T-helper 1 cell (primary cell): ENCODE measurements around the gene LYZL1.
"Not testable (repeated sequence)": the region's sequence is repeated elsewhere in the genome, so short reads cannot be mapped to it uniquely, and the experiment has no call there.

Experiments
- DNase-seq, 5 donors: peaks; one replicate each; pipeline ENCODE4 v3.0.0-alpha.2; 2012 to 2020
- total RNA-seq, 4 donors: gene quantifications; one replicate each; lab custom pipeline; 2026; lab: John Stamatoyannopoulos, UW

Gene LYZL1
- total RNA-seq: 0 reads per million in 4 donors

GRCh38 chr10:29288906-29289305, at the start of gene LYZL1:
Gene LYZL1, plus strand, starts transcription at chr10:29289070. Its CDS starts 2,798 bp downstream, at chr10:29291868.
- DNase-seq: not testable (repeated sequence)

- DNase-seq: no peak
Observed at GRCh38 chr10:29239569-29240472, 49.0 kb upstream of the LYZL1 start.

GRCh38 chr10:29240986-29241660, 47.7 kb upstream of the LYZL1 start:
- DNase-seq: no peak

- no peak for DNase-seq
Observed at GRCh38 chr10:29241925-29242324, 46.9 kb upstream of the LYZL1 start.

- DNase-seq: no peak
Observed at GRCh38 chr10:29243066-29243465, 45.8 kb upstream of the LYZL1 start.

- DNase-seq: no peak
Observed at GRCh38 chr10:29243750-29244149, 45.1 kb upstream of the LYZL1 start.

GRCh38 chr10:29244978-29245377, 43.9 kb upstream of the LYZL1 start:
- DNase-seq: no peak

- no peak for DNase-seq
Observed at GRCh38 chr10:29245476-29245875, 43.4 kb upstream of the LYZL1 start.

- DNase-seq: no peak
Observed at GRCh38 chr10:29246449-29246848, 42.4 kb upstream of the LYZL1 start.

- DNase-seq: no peak
Observed at GRCh38 chr10:29248158-29248557, 40.7 kb upstream of the LYZL1 start.

- no peak for DNase-seq
Observed at GRCh38 chr10:29249018-29249417, 39.9 kb upstream of the LYZL1 start.

- DNase-seq: no peak
Observed at GRCh38 chr10:29250066-29250465, 38.8 kb upstream of the LYZL1 start.

- no peak for DNase-seq
Observed at GRCh38 chr10:29252811-29253689, 35.8 kb upstream of the LYZL1 start.

- no peak for DNase-seq
Observed at GRCh38 chr10:29253690-29254029, 35.2 kb upstream of the LYZL1 start.

GRCh38 chr10:29254123-29255046, 34.5 kb upstream of the LYZL1 start:
- no peak for DNase-seq

GRCh38 chr10:29255104-29255503, 33.8 kb upstream of the LYZL1 start:
- DNase-seq: no peak

GRCh38 chr10:29256019-29256418, 32.9 kb upstream of the LYZL1 start:
- DNase-seq: no peak

GRCh38 chr10:29256586-29256985, 32.3 kb upstream of the LYZL1 start:
- DNase-seq: no peak

GRCh38 chr10:29257106-29257783, 31.6 kb upstream of the LYZL1 start:
- no peak for DNase-seq

- no peak for DNase-seq
Observed at GRCh38 chr10:29257784-29258135, 31.1 kb upstream of the LYZL1 start.

- DNase-seq: no peak
Observed at GRCh38 chr10:29259498-29259897, 29.4 kb upstream of the LYZL1 start.
